Breast epithelium (tissue), 4 donors: ENCODE results near the gene BABAM2. TPM values are rescaled to one million over a fixed set of nuclear protein-coding genes. Genes with fewer than 3 reads are reported as not detected.

Experiments used
- DNase-seq, 2 donors: peaks; one replicate each; pipeline ENCODE4 v3.0.0-alpha.2; 2019; ENCODE audit warnings: low spot score in 2 of 2
- H3K27ac ChIP-seq, 2 donors: fragments of 200-600 bp; sonication (generic) in 1 of 2; one replicate each; pipeline ENCODE4 v1.5.1; 2016 to 2019; ENCODE audit warnings: mild to moderate bottlenecking in 1 of 2
- H3K27me3 ChIP-seq, 2 donors: fragments of 200-600 bp; sonication (generic) in 1 of 2; one replicate each; pipeline versions ENCODE4 v1.5.1 to v1.6.0; 2017 to 2019; ENCODE audit warnings: control low read depth in 1 of 2, mild to moderate bottlenecking in 1 of 2
- H3K36me3 ChIP-seq: fragments of 200-600 bp; one replicate; pipeline ENCODE4 v1.5.1; 2019
- H3K4me1 ChIP-seq, 2 donors: fragments of 200-600 bp; sonication (generic); one replicate each; pipeline ENCODE4 v1.5.1; 2016 to 2019; ENCODE audit warnings: control low read depth in 1 of 2
- H3K4me3 ChIP-seq, 3 donors: fragments of 200-600 bp; sonication (generic); 1 replicate in 2 of 3; 2 replicates in 1 of 3; pipeline ENCODE4 v1.5.1; 2016 to 2019; ENCODE audit warnings: mild to moderate bottlenecking in 3 of 3, moderate library complexity in 2 of 3
- H3K9me3 ChIP-seq, 2 donors: fragments of 200-600 bp; sonication (generic) in 1 of 2; one replicate each; pipeline ENCODE4 v1.5.1; 2016 to 2019; ENCODE audit warnings: control low read depth in 1 of 2
- POLR2A ChIP-seq: fragments of 450-650 bp; IDR thresholded peaks from one replicate; pipeline ENCODE4 v1.6.1; 2016; ENCODE audit warnings: antibody characterized with exemption, mild to moderate bottlenecking, moderate library complexity
- POLR2AphosphoS5 ChIP-seq, 3 donors: sonication (generic); formaldehyde crosslinking; IDR thresholded peaks; one replicate each; pipeline ENCODE4 v1.6.1; 2017; ENCODE audit warnings: antibody characterized with exemption in 3 of 3
- intact Hi-C: fragments of 100-400 bp; cut with DNase I; formaldehyde crosslinking; loops from one replicate; pipeline ENCODE4 v1.15.1; 2023; ENCODE audit warnings: low total_unique reads
- total RNA-seq, 3 donors: library from RNA; depleted of rRNA; stranded (reverse); fragments of >200 nt; gene quantifications; one replicate each; pipeline ENCODE4 v1.1.0, GENCODE V29; 2016
- TF ChIP-seq, protein P1 (sequence below), 3 donors: fragments of 450-650 bp; IDR thresholded peaks; one replicate each; pipeline ENCODE4 v1.5.1; 2016 to 2017; ENCODE audit warnings: antibody characterized with exemption in 3 of 3, mild to moderate bottlenecking in 3 of 3, moderate library complexity in 3 of 3

The BABAM2 gene
- total RNA-seq, 3 donors from 2014 or later = 34.7 to 46.2 (median 37.4) TPM

GRCh38 chr2:27849558-27850205, 40.8 kb upstream of the BABAM2 start:
- no peak for DNase-seq
- intact Hi-C loops = no loop called here
- H3K27me3 ChIP-seq = no peaks in the 10 kb centered on the region
- H3K27ac ChIP-seq = no peak overlapping the region
- H3K9me3 ChIP-seq = no peaks in the 10 kb centered on the region
- H3K4me3 ChIP-seq = no peak overlapping the region
- H3K4me1 ChIP-seq = no peaks in the 10 kb centered on the region
- H3K36me3 ChIP-seq = no peaks in the 10 kb centered on the region
- TF ChIP-seq POLR2A (no peak), POLR2AphosphoS5 (IDR thresholded peaks at IDR 0.05) (no peak)
- TF ChIP-seq, protein P1, sequence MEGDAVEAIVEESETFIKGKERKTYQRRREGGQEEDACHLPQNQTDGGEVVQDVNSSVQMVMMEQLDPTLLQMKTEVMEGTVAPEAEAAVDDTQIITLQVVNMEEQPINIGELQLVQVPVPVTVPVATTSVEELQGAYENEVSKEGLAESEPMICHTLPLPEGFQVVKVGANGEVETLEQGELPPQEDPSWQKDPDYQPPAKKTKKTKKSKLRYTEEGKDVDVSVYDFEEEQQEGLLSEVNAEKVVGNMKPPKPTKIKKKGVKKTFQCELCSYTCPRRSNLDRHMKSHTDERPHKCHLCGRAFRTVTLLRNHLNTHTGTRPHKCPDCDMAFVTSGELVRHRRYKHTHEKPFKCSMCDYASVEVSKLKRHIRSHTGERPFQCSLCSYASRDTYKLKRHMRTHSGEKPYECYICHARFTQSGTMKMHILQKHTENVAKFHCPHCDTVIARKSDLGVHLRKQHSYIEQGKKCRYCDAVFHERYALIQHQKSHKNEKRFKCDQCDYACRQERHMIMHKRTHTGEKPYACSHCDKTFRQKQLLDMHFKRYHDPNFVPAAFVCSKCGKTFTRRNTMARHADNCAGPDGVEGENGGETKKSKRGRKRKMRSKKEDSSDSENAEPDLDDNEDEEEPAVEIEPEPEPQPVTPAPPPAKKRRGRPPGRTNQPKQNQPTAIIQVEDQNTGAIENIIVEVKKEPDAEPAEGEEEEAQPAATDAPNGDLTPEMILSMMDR (IDR thresholded peaks at IDR 0.05) = no peak

DNA sequence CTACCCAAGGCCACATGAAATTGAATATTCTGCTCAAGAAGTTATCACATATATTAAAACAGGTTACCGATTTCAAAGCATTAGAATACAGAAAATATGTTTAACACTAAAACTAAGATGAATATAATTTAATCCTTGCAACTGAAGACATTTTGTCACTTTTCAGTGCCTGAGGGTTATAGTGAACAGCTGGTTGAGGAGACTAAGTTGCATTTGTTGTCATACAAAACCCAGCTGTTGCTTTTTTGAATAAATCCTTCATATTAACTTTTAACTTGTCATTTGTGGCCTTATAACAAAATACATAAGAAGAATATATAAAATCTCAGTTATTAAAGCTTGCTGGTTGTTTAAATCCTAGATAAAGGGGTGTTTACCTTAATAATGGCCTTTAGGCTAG, 37.8 kb upstream of the BABAM2 start:
- H3K4me3 ChIP-seq = no peak overlapping the region
- intact Hi-C loops = no loop called here
- no peaks in the 10 kb centered on the region for H3K4me1 ChIP-seq
- TF ChIP-seq POLR2A (no peak), POLR2AphosphoS5 (IDR thresholded peaks at IDR 0.05) (no peak)
- no peak for DNase-seq
- H3K36me3 ChIP-seq = no peaks in the 10 kb centered on the region
- no peaks in the 10 kb centered on the region for H3K27me3 ChIP-seq
- H3K9me3 ChIP-seq = no peaks in the 10 kb centered on the region
- H3K27ac ChIP-seq = no peak overlapping the region

DNA sequence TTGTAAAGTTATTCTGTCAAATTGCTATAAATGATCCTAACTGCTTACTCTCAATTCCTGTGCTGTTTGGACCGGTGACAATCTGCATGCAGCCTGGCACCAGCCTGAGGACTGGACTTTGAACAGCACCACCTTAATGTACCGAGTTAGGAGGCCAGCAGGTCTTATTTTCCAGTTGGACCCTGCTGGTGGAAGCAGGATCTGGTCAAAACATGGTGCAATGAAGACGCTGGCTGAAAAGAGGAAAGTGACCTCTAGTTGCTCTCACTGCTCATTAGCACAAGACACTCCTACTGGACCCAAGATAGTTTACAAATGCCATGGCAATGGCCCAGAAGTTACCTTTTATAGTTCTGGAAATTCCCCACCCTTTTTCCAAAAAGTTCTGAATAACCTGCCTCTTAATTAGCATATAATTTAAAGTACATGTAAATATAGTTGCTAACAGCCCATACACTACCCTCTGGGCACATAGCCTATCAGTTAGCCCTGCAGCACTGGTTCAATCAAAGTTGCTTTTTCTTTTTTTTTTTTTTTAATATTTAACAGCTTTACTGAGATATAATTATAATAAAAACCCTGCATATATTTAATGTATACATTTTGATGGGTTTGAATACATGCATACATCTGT, 36.2 kb upstream of the BABAM2 start:
- H3K4me3 ChIP-seq = no peak overlapping the region
- H3K36me3 ChIP-seq = no peaks in the 10 kb centered on the region
- H3K27me3 ChIP-seq = no peaks in the 10 kb centered on the region
- intact Hi-C loops = no loop called here
- DNase-seq = no peak
- TF ChIP-seq POLR2A = no peak
- TF ChIP-seq, protein P1 (IDR thresholded peaks at IDR 0.05) = no peak
- no peak for TF ChIP-seq POLR2AphosphoS5 (IDR thresholded peaks at IDR 0.05)
- no peaks in the 10 kb centered on the region for H3K4me1 ChIP-seq
- no peaks in the 10 kb centered on the region for H3K9me3 ChIP-seq
- H3K27ac ChIP-seq = no peak overlapping the region

GRCh38 chr2:27855476-27855875, 35.1 kb upstream of the BABAM2 start:
- Histone ChIP-seq H3K36me3 (no peaks in the 10 kb centered on the region), H3K9me3 (no peaks in the 10 kb centered on the region), H3K27ac (no peak overlapping the region), H3K4me3 (no peak overlapping the region), H3K4me1 (no peaks in the 10 kb centered on the region), H3K27me3 (no peaks in the 10 kb centered on the region)
- TF ChIP-seq POLR2A (no peak), POLR2AphosphoS5 (IDR thresholded peaks at IDR 0.05) (no peak)
- TF ChIP-seq, protein P1 (IDR thresholded peaks at IDR 0.05) = no peak
- intact Hi-C loops = no loop called here
- no peak for DNase-seq

- intact Hi-C loops = no loop called here
- H3K36me3 ChIP-seq = no peaks in the 10 kb centered on the region
- H3K9me3 ChIP-seq = no peaks in the 10 kb centered on the region
- DNase-seq = no peak
- no peaks in the 10 kb centered on the region for H3K4me1 ChIP-seq
- no peaks in the 10 kb centered on the region for H3K27me3 ChIP-seq
- no peak overlapping the region for H3K4me3 ChIP-seq
- TF ChIP-seq POLR2AphosphoS5 (IDR thresholded peaks at IDR 0.05) = no peak
- H3K27ac ChIP-seq = no peak overlapping the region
Measured at GRCh38 chr2:27856386-27856785, 34.1 kb upstream of the BABAM2 start.

- DNase-seq = no peak
- TF ChIP-seq, protein P1 (IDR thresholded peaks at IDR 0.05) = no peak
- no peak for TF ChIP-seq POLR2A
- TF ChIP-seq POLR2AphosphoS5 (IDR thresholded peaks at IDR 0.05) = no peak
- no peaks in the 10 kb centered on the region for H3K4me1 ChIP-seq
- no peak overlapping the region for H3K4me3 ChIP-seq
- no peaks in the 10 kb centered on the region for H3K9me3 ChIP-seq
- H3K36me3 ChIP-seq = no peaks in the 10 kb centered on the region
- H3K27ac ChIP-seq = no peak overlapping the region
- no peaks in the 10 kb centered on the region for H3K27me3 ChIP-seq
- intact Hi-C loops = no loop called here
Measured at GRCh38 chr2:27856956-27857355, 33.6 kb upstream of the BABAM2 start.
